ENCODE measurements around the gene ALOX5. TPM values are rescaled to one million over a fixed set of nuclear protein-coding genes. Genes with fewer than 3 reads are reported as not detected.

Gene ALOX5
- total RNA-seq, 1 experiment from 2014 or later = 6.1 TPM

GRCh38 chr10:45460235-45460878, 86.3 kb downstream of the ALOX5 start:
- POLR2A ChIA-PET = no interaction called here
- ATAC-seq (no peak), DNase-seq (ENCODE audit: low read depth, low spot score) (no peak)
- BruUV-seq (replicated peaks) = no TSS peak
- intact Hi-C loops (cut with micrococcal nuclease) = no loop called here
- Histone ChIP-seq H3K4me3 (replicated peaks in 1 of 2; ENCODE audit: low read depth in 1 of 2, low read length in 2 of 2) (no peak overlapping the region), H3K9ac (ENCODE audit: low read length) (no peak overlapping the region), H2AFZ (ENCODE audit: low read depth, low read length, poor library complexity, severe bottlenecking) (no peak overlapping the region), H3K9me3 (ENCODE audit: control insufficient read depth in 1 of 2, insufficient read depth in 1 of 2, low read depth in 1 of 2, low read length in 2 of 2) (no peaks in the 10 kb centered on the region), H3K27me3 (ENCODE audit: insufficient read depth, low read length) (no peaks in the 10 kb centered on the region), H3K27ac (ENCODE audit: low read depth, low read length) (no peak overlapping the region), H4K20me1 (ENCODE audit: insufficient read depth) (no peaks in the 10 kb centered on the region), H3K4me2 (ENCODE audit: low read length) (no peak overlapping the region), H3K79me2 (ENCODE audit: insufficient read depth, low read length) (no peaks in the 10 kb centered on the region), H3K9me2 (ENCODE audit: insufficient read depth) (no peaks in the 10 kb centered on the region), H3K36me3 (ENCODE audit: control insufficient read depth in 1 of 2, insufficient read depth in 2 of 2, low read length in 2 of 2) (no peaks in the 10 kb centered on the region), H3K4me1 (ENCODE audit: control insufficient read depth in 1 of 2, insufficient read depth in 2 of 2, low read length in 2 of 2) (no peaks in the 10 kb centered on the region)
- TF ChIP-seq MAX (IDR thresholded peaks at IDR 0.05) = no peak
- no peak for TF ChIP-seq SP1 (IDR thresholded peaks at IDR 0.05; ENCODE audit: low read depth)
- TF ChIP-seq EZH2 (IDR thresholded peaks at IDR 0.05) = no peak
- TF ChIP-seq YY1 (IDR thresholded peaks at IDR 0.05; ENCODE audit: extremely low read depth, insufficient replicate concordance, low read depth, low read length) = no peak
- TF ChIP-seq ATF3 (IDR thresholded peaks at IDR 0.05) = no peak
- no peak for TF ChIP-seq EGR1 (IDR thresholded peaks at IDR 0.05; ENCODE audit: low read depth)
- no peak for TF ChIP-seq SRF (IDR thresholded peaks at IDR 0.05; ENCODE audit: low read depth)
- no peak for TF ChIP-seq POLR2AphosphoS5 (IDR thresholded peaks at IDR 0.05; ENCODE audit: low read depth, low read length)
- TF ChIP-seq ELF1 (IDR thresholded peaks at IDR 0.05; ENCODE audit: borderline replicate concordance, low read depth) = no peak
- TF ChIP-seq ZFX (IDR thresholded peaks at IDR 0.05) = no peak
- TF ChIP-seq ZNF274 (IDR thresholded peaks at IDR 0.05; ENCODE audit: low read depth, low read length) = no peak
- TF ChIP-seq RAD21 (IDR thresholded peaks at IDR 0.05; ENCODE audit: low read depth) = no peak
- no peak for TF ChIP-seq TCF7L2 (IDR thresholded peaks at IDR 0.05; ENCODE audit: borderline replicate concordance, extremely low read depth, insufficient read depth, insufficient read length)
- TF ChIP-seq SIN3A (IDR thresholded peaks at IDR 0.05; ENCODE audit: low read depth) = no peak
- no peak for TF ChIP-seq REST (IDR thresholded peaks at IDR 0.05; ENCODE audit: low read depth)
- CTCF ChIA-PET = interaction anchor here (1.5 kb wide), 1 partner anchor 225 kb away, joined by 4 read pairs; no protein-coding TSS in a partner anchor
- RAD21 ChIA-PET (ENCODE audit: low non-redundant PET in 1 of 2, low total read pairs in 2 of 2, uncharacterized antibody in 2 of 2, unreplicated experiment in 2 of 2) = no interaction called here

Data from HCT116 (cell line).